DMS79 (cell line): ENCODE results near the gene SNRNP40.

Source experiments
- DNase-seq: peaks from one replicate; lab custom pipeline; 2025; lab: John Stamatoyannopoulos, UW

SNRNP40 gene

DNA sequence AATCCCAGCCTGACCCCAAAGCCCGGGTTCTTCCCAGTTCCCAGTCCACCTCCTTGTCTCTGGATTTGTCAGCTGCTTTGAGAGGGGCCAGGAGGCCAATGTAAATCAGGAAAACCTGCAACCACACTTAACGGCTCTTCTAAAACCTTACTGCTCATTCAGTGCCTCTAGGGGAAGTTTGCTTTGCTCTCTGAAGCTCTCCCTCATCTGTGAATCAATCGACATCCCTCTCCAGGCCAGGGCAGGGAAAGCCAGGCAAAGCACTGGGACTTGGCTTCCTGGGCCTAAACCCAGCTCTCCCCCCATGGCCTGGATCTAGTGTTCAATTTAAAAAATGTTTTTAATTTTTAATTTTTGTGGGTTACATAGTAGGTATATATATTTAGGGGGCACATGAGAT, 66.2 kb downstream of the SNRNP40 start:
- no peak for DNase-seq

DNA sequence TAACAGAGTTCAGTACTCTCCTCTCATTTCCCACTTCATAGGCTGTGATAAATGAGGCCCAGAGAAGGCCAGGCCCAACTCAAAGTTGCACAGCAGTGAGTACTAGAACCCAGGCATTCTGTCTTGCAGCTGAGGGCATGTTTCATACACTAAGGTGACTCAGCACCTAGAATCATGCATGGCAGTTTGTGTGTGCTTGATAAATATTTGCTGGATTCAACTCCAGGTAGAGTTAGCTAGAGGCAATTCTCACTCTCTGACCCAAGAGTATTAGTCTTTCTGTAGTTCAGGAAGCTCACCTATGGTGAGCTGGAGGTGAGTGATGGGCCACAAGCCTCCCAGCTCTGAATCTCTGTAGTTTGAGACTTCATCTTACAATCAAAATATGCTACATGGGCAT, 67.6 kb downstream of the SNRNP40 start:
- no peak for DNase-seq

DNA sequence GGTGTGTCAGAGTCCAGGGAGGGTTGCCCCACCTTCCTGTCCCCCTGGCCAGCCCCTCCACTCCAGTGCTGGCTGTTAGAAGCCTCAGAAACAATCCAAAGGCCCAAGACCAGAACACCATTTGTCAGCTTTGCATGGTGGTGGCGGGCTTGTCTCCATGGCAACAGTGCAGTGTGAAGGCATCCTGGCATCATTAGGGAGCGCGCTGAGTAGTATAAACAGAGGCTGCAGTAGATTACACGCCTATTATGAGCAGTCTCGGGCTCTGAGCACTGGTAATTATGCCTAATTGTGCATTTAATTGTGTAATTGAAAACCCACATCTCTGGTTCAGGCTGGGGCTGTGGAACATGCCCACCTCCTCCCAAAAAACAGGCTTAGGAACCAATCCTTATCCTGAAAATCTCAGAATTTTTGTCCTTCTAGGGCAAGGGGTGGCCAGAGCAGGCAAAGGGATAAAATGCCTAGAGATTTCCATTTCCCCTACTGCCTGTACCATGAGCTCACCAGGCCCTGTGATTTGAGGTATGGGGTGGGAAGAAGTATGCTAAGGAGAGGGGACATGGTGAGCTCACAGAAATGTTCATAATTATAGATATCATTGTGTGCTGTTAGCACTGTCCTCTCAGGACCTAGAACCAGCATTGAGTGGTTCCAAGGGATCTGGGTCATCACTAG, 68.6 kb downstream of the SNRNP40 start:
- DNase-seq, result peak; percentile 49

DNA sequence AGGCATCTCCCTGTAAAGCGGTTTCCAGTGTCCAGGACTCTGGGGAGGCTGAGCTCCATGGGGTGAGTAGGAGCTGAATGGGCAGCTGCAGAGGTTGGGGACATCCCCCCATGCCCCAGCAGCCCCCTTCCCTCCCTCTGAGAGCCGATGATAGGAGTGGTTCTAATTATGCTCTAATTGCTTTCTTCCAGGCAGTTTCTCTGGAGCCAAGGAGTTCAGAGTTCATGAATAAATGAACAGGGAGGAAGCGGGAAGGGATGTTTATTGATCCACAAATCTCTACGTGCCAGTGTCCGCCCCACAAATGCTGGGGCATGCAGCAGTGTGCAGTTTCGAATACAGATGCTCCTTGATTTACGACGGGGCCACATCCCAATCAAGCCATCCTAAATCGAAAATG, 72.5 kb downstream of the SNRNP40 start:
- DNase-seq, result no peak

DNA sequence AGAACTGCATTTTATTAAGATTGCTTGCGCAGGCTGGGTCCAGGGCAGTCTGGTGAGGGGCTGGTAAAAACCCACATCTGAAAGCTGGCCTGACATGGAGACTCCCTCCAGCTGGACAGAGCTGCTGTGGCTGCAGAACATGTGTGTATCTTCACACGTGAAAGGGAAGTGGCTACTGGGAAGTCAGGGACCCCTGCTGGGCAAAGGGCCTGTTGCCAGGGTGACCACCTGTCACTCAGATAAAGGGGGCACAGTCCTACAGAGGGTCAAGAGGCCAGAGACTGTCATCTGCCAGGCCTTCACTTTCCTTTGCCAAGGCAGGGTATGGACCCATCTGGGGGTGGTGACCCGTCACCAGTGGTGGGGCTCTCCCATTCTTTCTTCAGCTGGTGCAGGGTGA, 74.4 kb downstream of the SNRNP40 start:
- DNase-seq, result no peak

DNA sequence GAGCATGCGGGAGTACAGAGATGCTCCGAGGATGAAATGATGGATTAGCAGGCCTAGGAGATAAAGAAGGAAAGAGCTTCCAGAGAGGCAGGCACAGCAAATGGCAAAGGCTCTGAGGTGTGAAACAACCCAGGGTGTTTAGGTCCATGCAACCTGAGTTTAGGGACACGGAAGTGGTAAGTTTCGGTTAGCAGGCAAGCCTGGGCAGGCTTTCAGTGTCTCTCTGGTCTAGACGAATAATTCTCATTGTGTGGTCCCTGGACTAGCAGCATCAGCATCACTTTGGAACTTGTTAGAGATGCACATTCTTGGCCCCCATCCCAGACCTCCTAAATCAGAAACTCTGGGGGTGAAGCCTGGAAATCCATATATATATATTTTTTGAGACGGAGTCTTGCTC, 75.5 kb downstream of the SNRNP40 start:
- no peak for DNase-seq

DNA sequence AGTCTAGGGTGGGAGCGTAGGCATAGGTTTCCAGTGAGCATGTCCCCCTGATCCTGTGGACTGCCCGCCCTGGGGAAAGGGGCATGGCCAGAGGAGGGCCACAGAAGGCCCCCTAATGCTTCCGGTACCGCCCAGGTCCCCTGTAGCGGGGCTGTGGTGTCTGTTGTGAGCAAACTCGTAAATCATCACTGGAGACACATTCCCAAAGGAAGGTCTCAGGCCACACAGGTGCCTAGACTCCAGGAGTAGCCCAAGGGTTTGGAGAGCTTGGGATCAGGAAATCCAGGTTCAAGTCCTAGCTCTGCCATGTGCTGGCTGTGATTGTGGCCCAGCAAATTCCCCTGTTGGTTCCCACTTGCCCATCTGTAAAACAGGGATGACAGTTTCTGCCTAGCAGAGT, 77.1 kb downstream of the SNRNP40 start:
- DNase-seq, result no peak

DNA sequence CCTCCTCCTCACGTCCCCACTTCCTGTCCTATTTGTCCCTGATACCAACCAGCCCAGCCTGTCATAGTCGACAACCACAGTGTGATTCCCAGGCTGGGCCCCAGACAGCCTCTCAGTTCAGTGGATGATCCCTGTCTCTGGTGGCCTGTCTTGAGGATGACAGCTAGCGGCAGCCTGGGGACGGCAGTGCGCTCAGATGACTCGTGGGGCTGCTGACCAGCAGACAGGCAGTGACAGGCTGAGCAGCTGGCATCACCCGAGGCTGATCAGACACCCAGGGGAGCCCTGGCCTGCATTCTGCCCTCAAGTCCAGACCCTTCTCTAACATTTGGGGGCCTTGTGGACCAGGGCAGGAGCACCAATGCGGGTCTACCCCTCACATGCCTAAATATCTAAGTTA, 77.9 kb downstream of the SNRNP40 start:
- no peak for DNase-seq

DNA sequence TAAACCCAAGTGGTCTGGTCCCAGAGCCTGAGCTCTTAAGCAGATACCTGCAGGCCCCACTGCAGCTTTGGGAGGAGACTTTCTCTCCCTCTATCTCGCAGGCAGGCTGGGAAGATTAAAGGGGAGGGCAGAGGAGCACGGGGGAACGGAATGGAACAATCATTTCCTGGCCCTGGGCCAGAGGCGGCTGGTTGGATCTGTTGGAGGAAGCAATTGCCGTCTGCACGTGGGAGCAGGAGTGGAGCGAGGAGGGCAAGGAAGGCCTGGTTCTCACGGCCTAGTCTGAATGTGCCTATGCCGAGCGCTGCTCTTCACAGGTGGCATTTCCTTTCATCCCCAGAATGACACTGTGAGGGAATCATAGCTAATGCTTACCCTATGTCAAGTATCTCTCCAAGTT, 80.6 kb downstream of the SNRNP40 start:
- peak; percentile 73 for DNase-seq

DNA sequence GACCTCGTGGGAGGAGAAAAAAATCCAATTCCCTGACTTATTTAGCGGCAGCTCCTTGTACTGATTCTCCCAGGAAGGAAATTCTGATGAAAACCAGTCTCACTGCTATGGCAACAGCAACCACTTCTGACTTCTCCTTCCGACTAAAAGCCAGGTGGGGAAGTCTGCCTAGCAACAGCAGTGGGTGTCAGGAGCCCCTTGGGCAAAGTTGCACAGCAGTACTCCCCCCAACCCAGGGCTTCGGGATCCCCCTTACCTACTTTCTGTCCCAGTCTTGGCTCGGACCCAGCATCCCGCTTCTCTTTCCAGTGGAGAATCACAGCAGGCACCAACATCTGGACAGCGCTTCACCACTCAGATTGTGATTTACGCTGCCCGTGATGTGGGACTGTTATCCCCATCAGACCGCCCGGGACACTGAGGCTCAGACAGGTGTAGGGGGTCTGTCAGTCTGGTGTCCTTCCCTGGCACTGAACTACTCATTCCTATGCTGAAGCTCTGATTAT, 81.5 kb downstream of the SNRNP40 start:
- DNase-seq, result no peak

DNA sequence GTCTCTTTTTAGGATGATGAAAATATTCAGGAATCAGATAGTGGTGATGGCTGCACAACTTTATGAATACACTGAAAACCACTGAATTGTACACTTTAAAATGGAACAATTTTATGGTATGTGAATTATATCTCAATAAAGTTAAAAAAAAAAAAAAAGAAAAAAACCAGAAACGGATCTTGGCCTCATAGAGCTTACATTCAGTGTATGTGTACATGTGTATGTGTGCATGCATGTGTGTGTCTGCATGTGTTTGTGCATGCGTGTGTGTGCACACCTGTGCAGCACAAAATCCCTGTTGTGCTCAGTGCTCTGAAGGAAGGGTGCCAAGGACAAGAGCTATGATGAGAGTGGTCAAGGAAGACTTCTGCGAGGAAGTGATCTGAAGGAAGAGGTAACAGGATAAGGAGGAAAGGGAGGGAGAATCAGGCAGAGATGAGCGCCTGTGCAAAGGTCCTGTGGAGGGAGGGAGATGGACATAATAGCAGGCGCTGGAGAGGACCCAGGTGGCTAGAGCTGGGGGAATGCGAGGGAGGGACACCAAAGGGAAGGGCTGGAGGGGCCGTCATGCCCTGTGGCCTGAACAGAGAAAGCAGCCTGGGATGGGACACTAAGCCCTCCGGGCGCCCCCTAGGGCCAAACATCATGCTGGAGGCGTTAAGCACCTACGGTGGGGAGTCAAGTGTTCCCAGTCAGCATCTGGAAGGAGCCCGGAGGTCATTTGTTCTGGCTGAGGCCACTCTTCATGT, 82.1 kb downstream of the SNRNP40 start:
- no peak for DNase-seq
